ENCODE results near the gene ATXN7L1.

ATXN7L1 gene

DNA sequence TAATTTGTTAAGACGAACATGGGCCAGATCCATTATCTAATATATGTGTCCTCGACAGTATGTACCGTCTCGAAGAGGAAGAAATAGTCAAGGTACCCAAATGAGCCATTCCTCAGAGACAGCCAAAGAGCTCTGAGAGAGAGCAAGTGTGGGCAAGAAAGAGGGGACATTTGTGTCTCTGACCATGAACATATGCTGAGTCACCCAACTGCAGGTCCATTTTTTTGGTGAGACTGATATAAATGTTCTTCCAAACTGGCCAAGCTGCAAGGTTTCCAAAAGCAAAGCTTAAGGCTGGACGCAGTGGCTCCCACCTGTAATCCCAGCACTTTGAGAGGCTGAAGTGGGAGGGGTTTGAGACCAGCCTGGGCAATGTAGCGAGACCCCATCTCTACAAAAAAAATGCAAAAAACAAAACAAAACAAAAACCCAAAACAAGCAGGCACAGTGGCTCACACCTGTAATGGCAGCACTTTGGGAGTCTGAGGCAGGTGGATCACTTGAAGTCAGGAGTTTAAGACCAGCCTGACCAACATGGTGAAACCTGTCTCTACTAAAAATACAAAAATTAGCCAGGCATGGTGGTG lies 26.0 kb upstream of the ATXN7L1 start:
- ATAC-seq: no peak
- TF ChIP-seq TCF4 (CRISPR knock-in tag; IDR thresholded peaks at IDR 0.05; ENCODE audit: borderline replicate concordance): no peak
- TF ChIP-seq, protein P1, sequence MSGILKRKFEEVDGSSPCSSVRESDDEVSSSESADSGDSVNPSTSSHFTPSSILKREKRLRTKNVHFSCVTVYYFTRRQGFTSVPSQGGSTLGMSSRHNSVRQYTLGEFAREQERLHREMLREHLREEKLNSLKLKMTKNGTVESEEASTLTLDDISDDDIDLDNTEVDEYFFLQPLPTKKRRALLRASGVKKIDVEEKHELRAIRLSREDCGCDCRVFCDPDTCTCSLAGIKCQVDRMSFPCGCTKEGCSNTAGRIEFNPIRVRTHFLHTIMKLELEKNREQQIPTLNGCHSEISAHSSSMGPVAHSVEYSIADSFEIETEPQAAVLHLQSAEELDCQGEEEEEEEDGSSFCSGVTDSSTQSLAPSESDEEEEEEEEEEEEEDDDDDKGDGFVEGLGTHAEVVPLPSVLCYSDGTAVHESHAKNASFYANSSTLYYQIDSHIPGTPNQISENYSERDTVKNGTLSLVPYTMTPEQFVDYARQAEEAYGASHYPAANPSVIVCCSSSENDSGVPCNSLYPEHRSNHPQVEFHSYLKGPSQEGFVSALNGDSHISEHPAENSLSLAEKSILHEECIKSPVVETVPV (CRISPR knock-in tag; IDR thresholded peaks at IDR 0.05): no peak
- no peak for TF ChIP-seq BACH2 (CRISPR knock-in tag; IDR thresholded peaks at IDR 0.05; ENCODE audit: borderline replicate concordance)
- TF ChIP-seq, protein P2, sequence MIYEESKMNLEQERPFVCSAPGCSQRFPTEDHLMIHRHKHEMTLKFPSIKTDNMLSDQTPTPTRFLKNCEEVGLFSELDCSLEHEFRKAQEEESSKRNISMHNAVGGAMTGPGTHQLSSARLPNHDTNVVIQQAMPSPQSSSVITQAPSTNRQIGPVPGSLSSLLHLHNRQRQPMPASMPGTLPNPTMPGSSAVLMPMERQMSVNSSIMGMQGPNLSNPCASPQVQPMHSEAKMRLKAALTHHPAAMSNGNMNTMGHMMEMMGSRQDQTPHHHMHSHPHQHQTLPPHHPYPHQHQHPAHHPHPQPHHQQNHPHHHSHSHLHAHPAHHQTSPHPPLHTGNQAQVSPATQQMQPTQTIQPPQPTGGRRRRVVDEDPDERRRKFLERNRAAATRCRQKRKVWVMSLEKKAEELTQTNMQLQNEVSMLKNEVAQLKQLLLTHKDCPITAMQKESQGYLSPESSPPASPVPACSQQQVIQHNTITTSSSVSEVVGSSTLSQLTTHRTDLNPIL (CRISPR knock-in tag; IDR thresholded peaks at IDR 0.05; ENCODE audit: low read depth): no peak
- TF ChIP-seq, protein P3, sequence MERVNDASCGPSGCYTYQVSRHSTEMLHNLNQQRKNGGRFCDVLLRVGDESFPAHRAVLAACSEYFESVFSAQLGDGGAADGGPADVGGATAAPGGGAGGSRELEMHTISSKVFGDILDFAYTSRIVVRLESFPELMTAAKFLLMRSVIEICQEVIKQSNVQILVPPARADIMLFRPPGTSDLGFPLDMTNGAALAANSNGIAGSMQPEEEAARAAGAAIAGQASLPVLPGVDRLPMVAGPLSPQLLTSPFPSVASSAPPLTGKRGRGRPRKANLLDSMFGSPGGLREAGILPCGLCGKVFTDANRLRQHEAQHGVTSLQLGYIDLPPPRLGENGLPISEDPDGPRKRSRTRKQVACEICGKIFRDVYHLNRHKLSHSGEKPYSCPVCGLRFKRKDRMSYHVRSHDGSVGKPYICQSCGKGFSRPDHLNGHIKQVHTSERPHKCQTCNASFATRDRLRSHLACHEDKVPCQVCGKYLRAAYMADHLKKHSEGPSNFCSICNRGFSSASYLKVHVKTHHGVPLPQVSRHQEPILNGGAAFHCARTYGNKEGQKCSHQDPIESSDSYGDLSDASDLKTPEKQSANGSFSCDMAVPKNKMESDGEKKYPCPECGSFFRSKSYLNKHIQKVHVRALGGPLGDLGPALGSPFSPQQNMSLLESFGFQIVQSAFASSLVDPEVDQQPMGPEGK (CRISPR knock-in tag; IDR thresholded peaks at IDR 0.05; ENCODE audit: borderline replicate concordance): no peak
- no peak for TF ChIP-seq TOX (CRISPR knock-in tag; IDR thresholded peaks at IDR 0.05; ENCODE audit: borderline replicate concordance)
- no peak for TF ChIP-seq ARNTL (CRISPR knock-in tag; IDR thresholded peaks at IDR 0.05; ENCODE audit: borderline replicate concordance, low read depth)
- no peak for TF ChIP-seq ZFP3 (CRISPR knock-in tag; IDR thresholded peaks at IDR 0.05)
- no peak for TF ChIP-seq ZC3H10 (CRISPR knock-in tag; IDR thresholded peaks at IDR 0.05)

DNA sequence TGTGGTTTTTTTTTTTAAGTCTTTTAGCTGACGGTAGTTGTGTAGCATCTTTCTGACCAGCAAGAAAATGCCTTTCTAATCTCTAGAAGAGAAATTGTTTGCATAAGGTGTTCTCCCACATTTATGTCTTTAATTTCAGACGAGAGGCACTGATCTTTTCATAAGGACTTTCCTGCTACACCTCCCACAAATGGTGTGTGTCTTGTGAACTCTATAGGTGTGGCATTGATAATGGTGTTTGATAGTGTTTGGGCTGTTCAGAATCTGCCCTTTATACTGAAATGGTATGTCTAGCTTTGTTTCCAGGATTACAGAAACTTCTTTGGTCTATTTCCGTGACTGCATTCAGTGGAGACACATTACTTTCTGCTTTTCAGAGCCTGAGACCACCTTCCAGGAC lies 21.6 kb upstream of the ATXN7L1 start:
- no peak for ATAC-seq
- no peak for TF ChIP-seq ZFP30 (CRISPR knock-in tag; IDR thresholded peaks at IDR 0.05)
- no peak for TF ChIP-seq ISL1 (CRISPR knock-in tag; IDR thresholded peaks at IDR 0.05)
- TF ChIP-seq, protein P4, sequence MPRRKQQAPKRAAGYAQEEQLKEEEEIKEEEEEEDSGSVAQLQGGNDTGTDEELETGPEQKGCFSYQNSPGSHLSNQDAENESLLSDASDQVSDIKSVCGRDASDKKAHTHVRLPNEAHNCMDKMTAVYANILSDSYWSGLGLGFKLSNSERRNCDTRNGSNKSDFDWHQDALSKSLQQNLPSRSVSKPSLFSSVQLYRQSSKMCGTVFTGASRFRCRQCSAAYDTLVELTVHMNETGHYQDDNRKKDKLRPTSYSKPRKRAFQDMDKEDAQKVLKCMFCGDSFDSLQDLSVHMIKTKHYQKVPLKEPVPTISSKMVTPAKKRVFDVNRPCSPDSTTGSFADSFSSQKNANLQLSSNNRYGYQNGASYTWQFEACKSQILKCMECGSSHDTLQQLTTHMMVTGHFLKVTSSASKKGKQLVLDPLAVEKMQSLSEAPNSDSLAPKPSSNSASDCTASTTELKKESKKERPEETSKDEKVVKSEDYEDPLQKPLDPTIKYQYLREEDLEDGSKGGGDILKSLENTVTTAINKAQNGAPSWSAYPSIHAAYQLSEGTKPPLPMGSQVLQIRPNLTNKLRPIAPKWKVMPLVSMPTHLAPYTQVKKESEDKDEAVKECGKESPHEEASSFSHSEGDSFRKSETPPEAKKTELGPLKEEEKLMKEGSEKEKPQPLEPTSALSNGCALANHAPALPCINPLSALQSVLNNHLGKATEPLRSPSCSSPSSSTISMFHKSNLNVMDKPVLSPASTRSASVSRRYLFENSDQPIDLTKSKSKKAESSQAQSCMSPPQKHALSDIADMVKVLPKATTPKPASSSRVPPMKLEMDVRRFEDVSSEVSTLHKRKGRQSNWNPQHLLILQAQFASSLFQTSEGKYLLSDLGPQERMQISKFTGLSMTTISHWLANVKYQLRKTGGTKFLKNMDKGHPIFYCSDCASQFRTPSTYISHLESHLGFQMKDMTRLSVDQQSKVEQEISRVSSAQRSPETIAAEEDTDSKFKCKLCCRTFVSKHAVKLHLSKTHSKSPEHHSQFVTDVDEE (CRISPR knock-in tag; IDR thresholded peaks at IDR 0.05): no peak
- TF ChIP-seq RARB (CRISPR knock-in tag; IDR thresholded peaks at IDR 0.05): no peak
- TF ChIP-seq TOX (CRISPR knock-in tag; IDR thresholded peaks at IDR 0.05; ENCODE audit: borderline replicate concordance): no peak
- no peak for TF ChIP-seq SNAI2 (CRISPR knock-in tag; IDR thresholded peaks at IDR 0.05)
- TF ChIP-seq, protein P1 (CRISPR knock-in tag; IDR thresholded peaks at IDR 0.05): no peak
- TF ChIP-seq, protein P2 (CRISPR knock-in tag; IDR thresholded peaks at IDR 0.05; ENCODE audit: low read depth): no peak
- no peak for TF ChIP-seq GLIS3 (CRISPR knock-in tag; IDR thresholded peaks at IDR 0.05)
- no peak for TF ChIP-seq ZNF70 (CRISPR knock-in tag; IDR thresholded peaks at IDR 0.05)
- no peak for TF ChIP-seq ESRRG (CRISPR knock-in tag; IDR thresholded peaks at IDR 0.05)
- TF ChIP-seq OSR1 (CRISPR knock-in tag; IDR thresholded peaks at IDR 0.05): no peak
- TF ChIP-seq ZNF8 (CRISPR knock-in tag; IDR thresholded peaks at IDR 0.05): no peak
- TF ChIP-seq, protein P3 (CRISPR knock-in tag; IDR thresholded peaks at IDR 0.05; ENCODE audit: borderline replicate concordance): no peak
- TF ChIP-seq PPARA (CRISPR knock-in tag; IDR thresholded peaks at IDR 0.05; ENCODE audit: borderline replicate concordance): no peak
- TF ChIP-seq, protein P5, sequence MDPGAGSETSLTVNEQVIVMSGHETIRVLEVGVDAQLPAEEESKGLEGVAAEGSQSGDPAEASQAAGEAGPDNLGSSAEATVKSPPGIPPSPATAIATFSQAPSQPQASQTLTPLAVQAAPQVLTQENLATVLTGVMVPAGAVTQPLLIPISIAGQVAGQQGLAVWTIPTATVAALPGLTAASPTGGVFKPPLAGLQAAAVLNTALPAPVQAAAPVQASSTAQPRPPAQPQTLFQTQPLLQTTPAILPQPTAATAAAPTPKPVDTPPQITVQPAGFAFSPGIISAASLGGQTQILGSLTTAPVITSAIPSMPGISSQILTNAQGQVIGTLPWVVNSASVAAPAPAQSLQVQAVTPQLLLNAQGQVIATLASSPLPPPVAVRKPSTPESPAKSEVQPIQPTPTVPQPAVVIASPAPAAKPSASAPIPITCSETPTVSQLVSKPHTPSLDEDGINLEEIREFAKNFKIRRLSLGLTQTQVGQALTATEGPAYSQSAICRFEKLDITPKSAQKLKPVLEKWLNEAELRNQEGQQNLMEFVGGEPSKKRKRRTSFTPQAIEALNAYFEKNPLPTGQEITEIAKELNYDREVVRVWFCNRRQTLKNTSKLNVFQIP (CRISPR knock-in tag; IDR thresholded peaks at IDR 0.05; ENCODE audit: borderline replicate concordance, low read depth): no peak
- TF ChIP-seq CSDC2 (CRISPR knock-in tag; IDR thresholded peaks at IDR 0.05): no peak
- no peak for TF ChIP-seq ZC3H10 (CRISPR knock-in tag; IDR thresholded peaks at IDR 0.05)
- no peak for TF ChIP-seq ZFP3 (CRISPR knock-in tag; IDR thresholded peaks at IDR 0.05)
- TF ChIP-seq BACH2 (CRISPR knock-in tag; IDR thresholded peaks at IDR 0.05; ENCODE audit: borderline replicate concordance): no peak
